Pancreas (tissue), 10 donors: ENCODE results near the gene MAN2A2. TPM values are rescaled to one million over a fixed set of nuclear protein-coding genes. Genes with fewer than 3 reads are reported as not detected.

Source experiments
- ATAC-seq, 4 donors: fragments of 200-7000 bp; cut with Tn5 transposase; one replicate each; pipeline versions ENCODE4 v1.8.0 to v1.9.1; 2020; ENCODE audit warnings: mild to moderate bottlenecking in 4 of 4, moderate library complexity in 4 of 4
- DNase-seq, 6 donors: peaks; one replicate each; pipeline ENCODE4 v3.0.0-alpha.2; 2020
- FAIRE-seq: peaks from 2 replicates; lab custom pipeline; 2012; peaks lifted over from hg19 to GRCh38; lab: Jason Lieb, UNC
- H3K27ac ChIP-seq, 4 donors: fragments of 200-600 bp; sonication (generic); 1 replicate in 3 of 4; 2 replicates in 1 of 4; pipeline versions ENCODE4 v1.5.0 to v1.8.0; 2020
- H3K27me3 ChIP-seq, 4 donors: fragments of 200-600 bp; one replicate each; pipeline ENCODE4 v1.8.0; 2021
- H3K36me3 ChIP-seq, 3 donors: fragments of 200-600 bp; sonication (generic) in 1 of 3; one replicate each; pipeline versions ENCODE4 v1.5.0 to v1.8.0; 2020 to 2021
- H3K4me1 ChIP-seq, 3 donors: fragments of 200-600 bp; one replicate each; pipeline ENCODE4 v1.8.0; 2021
- H3K4me3 ChIP-seq, 4 donors: fragments of 200-600 bp; sonication (generic) in 2 of 4; one replicate each; pipeline versions ENCODE4 v1.5.0 to v1.8.0; 2020 to 2021
- H3K9me3 ChIP-seq, 4 donors: fragments of 200-600 bp; one replicate each; pipeline ENCODE4 v1.8.0; 2021
- CTCF ChIP-seq, 4 donors: fragments of 200-600 bp; sonication (generic) in 3 of 4; IDR thresholded peaks; one replicate each; pipeline versions ENCODE4 v1.5.0 to v1.8.0; 2021; ENCODE audit warnings: antibody characterized with exemption in 4 of 4
- WGBS, 2 donors: extraction: QIAGEN DNeasy Blood & Tissue Kit; methylation state at CpG; one replicate each; pipeline ENCODE4 v1.1.7; 2013; 5-methylcytosine and 5-hydroxymethylcytosine counted together
- intact Hi-C, 3 donors: fragments of 100-400 bp; cut with DNase I; formaldehyde crosslinking; loops; one replicate each; pipeline versions ENCODE4 v1.11.1 to v1.14.2; 2022
- polyA plus RNA-seq, 2 donors: library from polyadenylated mRNA; stranded (reverse); fragments of 200-250 nt; gene quantifications; one replicate each; pipeline ENCODE4 v1.2.3, GENCODE V29; 2013
- total RNA-seq, 6 donors: library from RNA; stranded (reverse); fragmentation: NEBNext Ultra II Directional in 4 of 6; extraction: Animal tissue kit (Norgen Biotek cat#: 25700) in 4 of 6; gene quantifications; one replicate each; pipeline versions ENCODE4 v1.2.1 to v1.2.4, GENCODE V29; 2021 to 2023
- donor health status: healthy with polysubstance abuse.
- donor health status: DM: no; HTN: no; CAD: no; lungs with moderate emphysema.
- donor health status: DM: no; HTN: no; CAD: no.
- donor health status: control.
- donor health status: control.
- donor health status: Bipolar disorder and iron deficiency.
- donor health status: DM: yes; HTN: yes; CAD: no.
- donor health status: DM: no; HTN: no; CAD: no.
- donor health status: DM: no; HTN: no; CAD: no.
- donor health status: DM: yes; HTN: yes; CAD: no.

Gene MAN2A2
- total and polyA plus RNA-seq, 8 donors, result 56.6 to 118 (median 67.7) TPM

GRCh38 chr15:90859234-90860131, 43.6 kb upstream of the MAN2A2 start:
- FAIRE-seq, result no peak
- peak; percentile 58 to 77 (median 70) for ATAC-seq
- intact Hi-C loops, result no loop called here

GRCh38 chr15:90860450-90860849, 42.7 kb upstream of the MAN2A2 start:
- ATAC-seq, result peak; percentile 56 to 72 (median 68)
- peak overlapping the region in 3 of 4 donors; percentile 2 to 69 (median 62) for H3K27ac ChIP-seq
- FAIRE-seq, result no peak

More at GRCh38 chr15:90859234-90860131, 43.6 kb upstream of the MAN2A2 start:
- WGBS, 2 donors, result 23 to 29% methylated on average over 10 of the region's 10 CpGs
- H3K36me3 ChIP-seq, result no peaks in the 10 kb centered on the region
- peak overlapping the region in 3 of 4 donors; percentile 2 to 62 (median 57) for H3K27ac ChIP-seq
- TF ChIP-seq CTCF (IDR thresholded peaks at IDR 0.05), result peak in 2 of 4 donors; percentile 20 to 37
- H3K9me3 ChIP-seq, result no peaks in the 10 kb centered on the region
- peaks cover 6 to 30% (median 20%) of the 10 kb centered on the region in 3 donors for H3K4me1 ChIP-seq
- peak in 4 of 6 donors; percentile 55 to 70 (median 64) for DNase-seq
- H3K27me3 ChIP-seq, result no peaks in the 10 kb centered on the region
- H3K4me3 ChIP-seq, result no peak overlapping the region

GRCh38 chr15:90860942-90861675, 42.0 kb upstream of the MAN2A2 start:
- no peak overlapping the region for H3K4me3 ChIP-seq
- H3K27ac ChIP-seq, result peak overlapping the region; percentile 2 to 69 (median 34)
- FAIRE-seq (no peak), DNase-seq (peak in 1 of 6 donors; percentile 59), ATAC-seq (peak; percentile 53 to 74 (median 62))
- TF ChIP-seq CTCF (IDR thresholded peaks at IDR 0.05), result no peak
- H3K9me3 ChIP-seq, result no peaks in the 10 kb centered on the region
- peaks cover 6 to 33% (median 21%) of the 10 kb centered on the region in 3 donors for H3K4me1 ChIP-seq
- H3K27me3 ChIP-seq, result no peaks in the 10 kb centered on the region
- H3K36me3 ChIP-seq, result no peaks in the 10 kb centered on the region
- intact Hi-C loops, result no loop called here
- 63 to 71% methylated on average over 14 of the region's 14 CpGs for WGBS, 2 donors

More at GRCh38 chr15:90860450-90860849, 42.7 kb upstream of the MAN2A2 start:
- peak in 2 of 6 donors; percentile 40 to 54 for DNase-seq
- 32 to 39% methylated on average over 7 of the region's 7 CpGs for WGBS, 2 donors
- TF ChIP-seq CTCF (IDR thresholded peaks at IDR 0.05), result no peak
- no peak overlapping the region for H3K4me3 ChIP-seq
- no peaks in the 10 kb centered on the region for H3K9me3 ChIP-seq
- H3K27me3 ChIP-seq, result no peaks in the 10 kb centered on the region
- H3K36me3 ChIP-seq, result no peaks in the 10 kb centered on the region
- intact Hi-C loops, result no loop called here
- peaks cover 6 to 30% (median 20%) of the 10 kb centered on the region in 3 donors for H3K4me1 ChIP-seq

- no peak overlapping the region for H3K4me3 ChIP-seq
- H3K27me3 ChIP-seq, result no peaks in the 10 kb centered on the region
- H3K36me3 ChIP-seq, result no peaks in the 10 kb centered on the region
- ATAC-seq (no peak), FAIRE-seq (no peak), DNase-seq (no peak)
- intact Hi-C loops, result no loop called here
- peaks cover 6 to 41% (median 25%) of the 10 kb centered on the region in 3 donors for H3K4me1 ChIP-seq
- no peak overlapping the region for H3K27ac ChIP-seq
- no peak for TF ChIP-seq CTCF (IDR thresholded peaks at IDR 0.05)
- H3K9me3 ChIP-seq, result no peaks in the 10 kb centered on the region
- 92 to 94% methylated on average over 6 of the region's 6 CpGs for WGBS, 2 donors
Measured at GRCh38 chr15:90862487-90862886, 40.6 kb upstream of the MAN2A2 start.
